ENCODE data around the gene MYO3B. TPM values are rescaled to one million over a fixed set of nuclear protein-coding genes. Genes with fewer than 3 reads are reported as not detected.

Gene MYO3B
- polyA plus RNA-seq, 1 donor (not counting 4 experiments of a cell fraction or from before 2014, with no cell fraction given) = 4.4 TPM

DNA sequence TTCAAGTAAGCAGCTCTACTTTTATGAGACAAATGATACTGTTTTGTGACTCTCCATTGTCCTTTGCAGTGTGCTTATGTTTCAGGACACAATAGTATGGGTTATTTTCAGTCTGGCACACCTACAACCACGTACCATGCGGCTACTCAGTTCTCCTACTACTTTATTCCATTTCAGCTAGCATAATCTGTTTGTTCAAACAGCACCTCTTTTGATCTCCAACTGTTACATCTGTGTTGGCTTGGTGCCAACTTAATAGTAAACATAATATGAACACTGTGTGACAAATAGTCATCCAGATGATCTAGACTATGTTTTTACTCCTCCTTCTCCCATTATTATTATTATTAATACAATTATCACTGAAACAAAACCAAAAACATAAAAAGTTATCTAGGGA lies 40.5 kb downstream of the MYO3B start:
- Histone ChIP-seq H3K4me2 (ENCODE audit: control insufficient read depth, extremely low read depth, insufficient read depth, low read depth, low read length) (no peak overlapping the region), H3K9ac (ENCODE audit: control insufficient read depth, extremely low read depth, insufficient read depth, low read length) (no peak overlapping the region), H3K27me3 (ENCODE audit: control insufficient read depth, extremely low read depth, insufficient read depth, low read length) (no peaks in the 10 kb centered on the region), H3K9me1 (ENCODE audit: control insufficient read depth, extremely low read depth, insufficient read depth, low read length) (no peaks in the 10 kb centered on the region), H3K79me2 (ENCODE audit: control insufficient read depth, insufficient read depth, low read length) (no peaks in the 10 kb centered on the region), H3K4me1 (ENCODE audit: control insufficient read depth, extremely low read depth, insufficient read depth, low read length) (peaks cover 10% of the 10 kb centered on the region), H4K20me1 (ENCODE audit: control insufficient read depth, extremely low read depth, insufficient read depth, low read length) (no peaks in the 10 kb centered on the region), H2AFZ (ENCODE audit: control insufficient read depth, low read length) (no peak overlapping the region), H3K27ac (ENCODE audit: control insufficient read depth, insufficient read depth, low read length) (no peak overlapping the region), H3K36me3 (ENCODE audit: control insufficient read depth in 2 of 2, extremely low read depth in 1 of 2, insufficient read depth in 2 of 2, low read length in 2 of 2) (peaks cover 0 to 2% of the 10 kb centered on the region in 2 experiments), H3K9me3 (ENCODE audit: control insufficient read depth, low read depth, low read length) (no peaks in the 10 kb centered on the region), H3K4me3 (ENCODE audit: control insufficient read depth in 2 of 3, extremely low read depth in 1 of 3, insufficient read depth in 2 of 3, low read depth in 1 of 3, low read length in 3 of 3) (no peak overlapping the region)
- TF ChIP-seq CTCF (optimal IDR thresholded peaks at IDR 0.05 in 1 of 3, IDR thresholded peaks at IDR 0.05 in 1 of 3, conservative IDR thresholded peaks at IDR 0.05 in 1 of 3; ENCODE audit: extremely low read depth in 1 of 3, insufficient read depth in 2 of 3, low read length in 3 of 3) = no peak
- TF ChIP-seq EZH2 (IDR thresholded peaks at IDR 0.05; ENCODE audit: low read length) = no peak
- no peak for FAIRE-seq
- dilution Hi-C loops (cut with MboI; ENCODE audit: extremely low pct_ligation_motif_present, low sequenced_read_pairs) = no loop called here
- DNase-seq (ENCODE audit: low read depth, low spot score) = no peak

DNA sequence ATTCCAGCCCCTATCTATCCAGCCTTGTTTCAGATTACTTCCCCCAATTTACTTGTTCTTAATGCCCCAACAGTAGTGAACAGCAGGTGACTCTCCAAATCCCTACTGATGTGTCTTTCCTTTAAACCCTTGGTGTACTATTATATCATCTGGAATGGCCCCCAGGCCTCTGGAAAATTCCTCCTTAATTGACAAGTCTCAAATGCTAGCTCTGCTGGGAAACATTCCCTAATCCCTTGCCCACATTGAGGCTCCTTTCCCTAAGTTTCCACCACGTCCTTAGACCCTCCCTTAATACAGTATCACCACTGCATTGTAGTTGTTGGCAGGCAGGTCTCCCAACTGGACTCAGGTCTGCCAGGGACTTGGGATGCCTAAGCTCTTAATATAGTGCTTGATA lies 41.0 kb downstream of the MYO3B start:
- TF ChIP-seq EZH2 (IDR thresholded peaks at IDR 0.05; ENCODE audit: low read length) = no peak
- TF ChIP-seq CTCF (optimal IDR thresholded peaks at IDR 0.05 in 1 of 3, IDR thresholded peaks at IDR 0.05 in 1 of 3, conservative IDR thresholded peaks at IDR 0.05 in 1 of 3; ENCODE audit: extremely low read depth in 1 of 3, insufficient read depth in 2 of 3, low read length in 3 of 3) = no peak
- Histone ChIP-seq H3K9me3 (ENCODE audit: control insufficient read depth, low read depth, low read length) (no peaks in the 10 kb centered on the region), H3K4me1 (ENCODE audit: control insufficient read depth, extremely low read depth, insufficient read depth, low read length) (peaks cover 10% of the 10 kb centered on the region), H3K4me2 (ENCODE audit: control insufficient read depth, extremely low read depth, insufficient read depth, low read depth, low read length) (no peak overlapping the region), H3K27ac (ENCODE audit: control insufficient read depth, insufficient read depth, low read length) (no peak overlapping the region), H4K20me1 (ENCODE audit: control insufficient read depth, extremely low read depth, insufficient read depth, low read length) (no peaks in the 10 kb centered on the region), H3K27me3 (ENCODE audit: control insufficient read depth, extremely low read depth, insufficient read depth, low read length) (no peaks in the 10 kb centered on the region), H3K4me3 (ENCODE audit: control insufficient read depth in 2 of 3, extremely low read depth in 1 of 3, insufficient read depth in 2 of 3, low read depth in 1 of 3, low read length in 3 of 3) (no peak overlapping the region), H2AFZ (ENCODE audit: control insufficient read depth, low read length) (no peak overlapping the region), H3K79me2 (ENCODE audit: control insufficient read depth, insufficient read depth, low read length) (no peaks in the 10 kb centered on the region), H3K9ac (ENCODE audit: control insufficient read depth, extremely low read depth, insufficient read depth, low read length) (no peak overlapping the region), H3K36me3 (ENCODE audit: control insufficient read depth in 2 of 2, extremely low read depth in 1 of 2, insufficient read depth in 2 of 2, low read length in 2 of 2) (peaks cover 0 to 2% of the 10 kb centered on the region in 2 experiments), H3K9me1 (ENCODE audit: control insufficient read depth, extremely low read depth, insufficient read depth, low read length) (no peaks in the 10 kb centered on the region)
- FAIRE-seq = no peak
- no peak for DNase-seq (ENCODE audit: low read depth, low spot score)
- dilution Hi-C loops (cut with MboI; ENCODE audit: extremely low pct_ligation_motif_present, low sequenced_read_pairs) = no loop called here
